NCI-H187 treated with DMSO at 0.1 percent for 48 hours (cell line): ENCODE data around the gene RPS27.

Source experiments
- DNase-seq: peaks from one replicate; lab custom pipeline; 2025; lab: John Stamatoyannopoulos, UW

Gene RPS27

DNA sequence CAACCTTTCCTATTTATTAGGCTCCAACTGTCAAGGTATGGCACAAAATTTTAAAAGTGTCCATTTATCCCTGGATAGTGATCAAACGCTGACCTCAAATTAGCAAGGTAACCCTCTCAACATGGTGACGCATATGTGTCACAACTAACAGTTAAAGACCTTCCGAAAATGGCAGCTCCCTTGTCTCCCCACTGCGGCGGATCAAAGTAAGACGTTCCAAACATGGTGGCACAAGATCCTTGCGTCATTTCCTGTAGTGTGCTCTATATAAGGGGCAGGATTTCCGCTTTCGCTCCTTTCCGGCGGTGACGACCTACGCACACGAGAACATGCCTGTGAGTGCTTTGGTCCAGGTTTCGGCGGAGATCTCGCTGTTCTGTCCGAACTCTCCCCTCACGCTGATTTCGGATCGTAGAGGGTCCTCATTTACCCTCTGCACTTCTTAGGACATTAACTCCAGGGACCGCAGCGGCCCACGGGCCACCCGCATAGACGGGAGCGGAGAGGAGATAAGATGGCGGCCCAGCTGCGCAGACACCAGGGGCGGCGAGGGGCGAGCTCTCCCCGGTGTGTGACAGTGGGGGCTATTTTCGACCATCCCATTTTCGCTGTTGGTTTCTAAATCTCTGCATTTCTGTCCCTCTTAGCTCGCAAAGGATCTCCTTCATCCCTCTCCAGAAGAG is at the start of gene RPS27:
RPS27 (plus strand) TSS at position 295 of the 683 bp plus-strand sequence; CDS start at position 330, 35 bp downstream.
- peak; percentile 99 for DNase-seq

- DNase-seq, result no peak
Measured at GRCh38 chr1:153941826-153942725, 48.5 kb upstream of the RPS27 start.

DNA sequence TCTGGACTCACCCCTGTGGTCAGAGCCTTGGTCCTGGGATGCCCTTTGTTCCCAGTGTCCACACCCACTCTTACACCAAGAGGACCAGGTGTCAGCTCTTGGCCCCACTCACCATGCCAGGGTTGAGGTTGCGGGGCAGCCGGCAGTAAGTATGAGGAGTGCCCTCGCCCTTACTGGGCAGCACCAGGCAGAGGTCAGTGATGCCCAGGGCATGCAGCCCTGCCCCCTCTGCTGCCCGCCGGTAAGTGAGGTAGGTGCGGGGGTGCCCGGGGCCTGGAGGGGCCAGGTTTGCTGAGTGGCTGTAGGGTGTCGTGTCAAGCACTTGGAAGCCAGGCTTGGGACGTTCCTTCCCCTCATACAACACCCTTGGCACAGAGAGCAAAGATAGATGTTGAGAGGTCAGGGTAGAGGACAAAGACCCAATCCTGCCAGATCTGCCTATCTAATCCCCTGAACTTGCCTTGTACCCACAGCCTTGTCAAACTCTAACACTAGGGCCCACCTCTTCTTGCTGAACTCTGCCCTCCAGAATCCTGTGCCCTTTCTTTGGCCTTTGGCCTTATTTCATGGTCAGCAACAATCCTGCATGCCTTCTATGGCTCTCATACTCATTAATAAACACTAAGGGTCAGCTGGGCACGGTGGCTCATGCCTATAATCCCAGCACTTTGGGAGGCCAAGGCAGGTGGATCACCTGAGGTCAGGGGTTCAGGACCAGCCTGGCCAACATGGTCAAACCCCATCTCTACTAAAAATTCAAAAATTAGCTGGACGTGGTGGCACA is 47.6 kb upstream of the RPS27 start:
- no peak for DNase-seq

DNA sequence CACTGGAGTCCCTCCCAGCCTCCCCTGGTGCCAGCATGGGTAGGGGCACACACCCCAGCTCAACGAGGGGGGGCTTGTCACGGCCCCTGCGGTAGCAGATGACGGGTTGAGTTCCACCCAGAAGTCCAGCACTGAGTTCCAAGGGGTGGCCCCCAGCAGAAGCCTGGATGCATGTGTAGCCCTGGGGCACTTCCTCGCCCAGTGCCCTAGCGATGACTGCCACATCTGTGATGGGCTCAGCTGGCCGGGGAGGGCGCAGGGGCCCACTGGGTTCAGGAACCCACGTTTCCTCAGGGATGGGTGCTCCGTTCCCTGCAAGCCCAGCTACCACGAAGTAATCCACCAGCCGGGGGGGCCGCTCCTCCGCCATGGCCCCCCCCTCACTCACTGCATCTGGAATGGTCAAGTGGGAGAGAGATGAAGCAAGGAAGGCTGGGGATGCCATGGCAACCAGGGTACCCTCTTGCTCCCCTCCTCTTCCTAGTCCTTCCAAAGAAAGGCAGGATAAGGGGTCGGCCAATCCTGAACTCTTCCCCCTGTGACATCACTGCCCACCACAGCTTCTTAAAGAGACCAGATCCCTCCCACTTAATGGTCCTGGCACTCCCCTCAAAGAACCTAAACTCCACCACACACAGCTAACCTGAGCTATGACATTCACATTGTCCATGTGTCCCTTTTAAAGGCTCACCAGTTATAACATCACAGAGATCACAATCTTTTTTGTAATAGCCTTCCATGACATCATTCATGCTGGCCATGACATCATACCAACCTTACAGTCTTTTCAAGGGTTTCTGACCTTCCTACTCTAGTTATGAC is 46.3 kb upstream of the RPS27 start:
- DNase-seq, result no peak

DNA sequence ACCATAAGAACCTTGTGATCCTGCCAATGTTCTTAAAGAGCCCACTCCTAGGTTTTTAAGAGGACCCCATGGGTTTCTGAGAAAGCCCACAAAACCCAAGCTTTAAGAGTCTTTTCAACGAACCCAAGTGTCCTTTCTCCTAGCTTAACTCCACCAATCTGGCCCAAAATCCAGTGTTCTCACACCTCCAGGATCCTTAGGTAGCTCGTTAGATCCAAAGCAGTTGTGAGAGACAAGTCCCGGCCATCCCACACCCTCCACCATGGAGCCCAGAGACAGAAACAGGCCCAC is 45.8 kb upstream of the RPS27 start:
- no peak for DNase-seq

DNA sequence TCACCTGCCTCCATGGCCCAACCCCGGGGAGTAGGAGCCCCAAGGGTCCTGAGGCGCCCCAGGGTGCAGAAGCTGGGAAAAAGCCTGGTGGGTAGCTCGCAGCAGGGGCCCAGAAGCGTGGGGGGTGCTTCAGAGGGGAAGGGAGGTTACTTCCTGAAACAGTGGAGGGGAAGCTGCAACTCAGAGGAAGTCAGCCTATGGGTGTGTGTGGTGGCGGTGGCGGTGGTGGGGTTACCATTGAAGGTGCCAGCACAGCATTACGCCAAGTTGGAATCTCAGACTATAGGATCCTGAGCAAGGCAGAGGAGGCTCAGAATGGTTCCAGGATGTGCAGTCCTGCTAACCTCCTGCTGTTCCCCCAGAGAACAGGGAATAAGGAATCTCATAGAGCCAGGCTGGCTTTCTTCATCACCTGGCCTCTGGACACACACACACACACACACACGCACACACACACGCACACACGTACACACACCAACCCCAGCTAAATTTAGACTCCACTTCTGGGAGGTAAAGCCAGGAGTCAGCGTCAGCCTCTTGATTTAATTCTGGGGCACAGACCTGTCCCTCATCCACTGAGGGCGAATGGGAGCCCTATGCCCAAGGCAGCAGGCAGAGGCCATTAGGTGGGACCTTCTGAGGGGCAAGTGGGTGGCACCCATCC is 45.3 kb upstream of the RPS27 start:
- DNase-seq, result no peak

DNA sequence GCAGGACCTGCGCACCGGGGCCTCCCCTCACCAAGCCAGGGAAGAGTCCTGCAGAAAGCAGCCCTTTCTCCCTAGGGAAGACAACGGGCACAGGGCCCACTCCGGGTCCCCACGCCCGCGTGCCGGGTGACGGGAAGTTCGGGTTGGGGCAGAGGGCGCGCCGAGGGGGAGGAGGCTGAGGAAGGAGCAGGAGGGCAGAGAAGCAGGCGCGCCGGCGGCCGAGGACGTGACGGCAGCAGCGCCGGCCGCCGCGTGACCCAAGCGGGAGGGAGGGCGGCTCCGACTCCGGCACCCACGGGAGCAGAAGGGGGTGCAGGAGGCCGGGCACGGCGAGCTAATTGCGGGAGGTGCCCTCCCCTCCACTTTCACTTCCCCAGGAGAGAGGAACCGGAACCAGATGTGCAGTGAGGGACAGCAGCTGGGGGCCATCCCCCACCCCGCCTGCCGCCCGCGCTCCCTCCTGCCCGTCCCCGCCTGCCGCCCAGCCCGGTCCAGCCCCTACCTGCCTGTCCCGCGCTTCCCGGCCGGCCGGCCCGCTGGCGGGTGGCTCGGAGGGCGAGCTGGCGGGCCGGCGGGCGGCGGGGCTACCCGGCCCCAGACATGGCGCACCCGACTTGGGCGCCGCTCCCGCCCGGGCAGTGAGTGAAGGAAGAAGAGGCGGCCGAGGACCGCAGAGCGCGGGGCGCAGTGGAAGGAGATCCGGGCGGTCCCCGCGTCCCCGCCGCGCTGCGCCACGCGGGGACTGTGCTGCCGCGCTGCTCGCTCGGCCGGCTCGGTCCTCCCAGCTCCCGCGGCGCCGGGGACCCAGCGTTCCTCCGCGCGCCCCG is 44.6 kb upstream of the RPS27 start:
- no peak for DNase-seq

DNA sequence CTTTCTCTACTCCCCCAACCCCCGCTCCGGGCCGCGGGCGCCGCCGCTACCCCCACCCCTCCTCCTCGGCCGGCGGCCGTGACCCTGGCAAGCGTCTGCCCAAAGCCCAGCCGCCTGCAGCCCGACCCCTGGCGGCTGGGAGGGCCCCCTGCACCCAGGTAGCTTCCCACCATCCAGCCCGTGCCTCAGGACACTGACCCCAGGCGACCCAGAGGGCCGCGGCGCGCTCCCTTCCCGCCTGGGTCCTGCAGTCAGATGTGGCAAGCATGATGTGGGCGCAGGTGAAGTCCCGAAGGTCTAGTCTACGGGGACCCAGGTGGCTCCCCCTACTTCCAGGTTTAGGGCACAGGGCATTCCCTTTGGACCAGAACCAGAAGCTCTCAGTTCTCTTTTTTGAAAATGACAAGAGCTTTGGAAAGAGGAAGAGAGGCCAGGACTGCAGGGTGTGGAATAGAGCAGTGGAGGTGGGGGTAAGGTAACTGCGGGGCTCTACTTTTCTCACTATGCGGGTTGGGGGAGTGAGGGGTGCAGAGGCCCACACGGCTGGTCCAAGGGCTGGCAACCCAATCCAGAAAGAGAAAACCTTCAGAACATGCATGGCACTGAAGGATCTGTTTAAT is 43.8 kb upstream of the RPS27 start, which contains the start of gene DENND4B:
DENND4B (minus strand) TSS at position 97 of the 620 bp plus-strand sequence. CDS start 2,344 bp downstream, outside the sequence.
- DNase-seq, result peak; percentile 36

- DNase-seq, result no peak
Measured at GRCh38 chr1:153951183-153951582, 39.4 kb upstream of the RPS27 start.

DNA sequence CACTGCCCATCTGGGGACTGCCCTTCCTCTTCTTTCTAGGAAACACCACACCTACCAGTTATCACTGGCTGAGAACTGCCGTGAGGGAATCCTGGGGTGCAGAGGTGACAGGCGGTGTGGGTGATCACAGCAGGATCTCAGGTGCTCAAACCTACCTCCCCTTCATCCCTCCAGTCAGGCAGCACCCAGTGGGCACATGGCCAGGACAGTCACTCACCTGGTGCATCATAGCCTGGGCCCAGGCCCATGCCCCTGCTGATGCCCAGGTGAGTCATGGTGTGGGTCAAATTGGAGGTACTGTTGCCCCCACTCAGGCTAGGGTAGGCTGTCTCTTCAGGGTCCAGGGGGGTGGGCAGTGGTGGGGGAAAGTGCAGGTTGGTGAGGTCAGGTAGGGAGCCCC is 38.8 kb upstream of the RPS27 start:
- no peak for DNase-seq

DNA sequence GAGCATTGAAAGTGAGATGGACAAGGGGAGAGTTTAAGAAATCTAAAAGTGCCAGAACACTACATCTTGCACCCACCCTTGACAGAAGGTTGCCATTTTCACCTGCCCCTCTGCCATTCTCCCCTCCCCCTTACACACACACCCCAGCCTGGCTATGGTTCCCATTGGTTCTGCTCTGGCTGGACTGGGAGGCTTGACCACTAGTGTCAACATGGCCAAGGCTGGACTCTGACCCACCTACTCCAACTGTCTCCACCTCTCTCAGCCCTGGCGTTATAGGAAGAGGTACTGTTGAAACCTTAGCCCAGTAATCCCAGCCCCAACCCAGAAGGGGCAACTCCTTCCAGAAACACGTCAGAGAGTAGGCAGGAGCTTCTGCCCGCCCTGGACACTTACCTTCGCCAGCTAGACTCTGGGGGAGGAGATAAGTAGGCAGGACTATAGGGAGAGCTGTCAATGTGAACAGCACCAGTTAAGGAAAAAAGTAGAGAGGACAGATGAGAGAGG is 36.6 kb upstream of the RPS27 start:
- no peak for DNase-seq

GRCh38 chr1:153954826-153955225 is 35.7 kb upstream of the RPS27 start:
- no peak for DNase-seq

- DNase-seq, result no peak
Measured at GRCh38 chr1:153956997-153957715, 33.4 kb upstream of the RPS27 start.

GRCh38 chr1:153957744-153958110 is 32.8 kb upstream of the RPS27 start:
- DNase-seq, result no peak

GRCh38 chr1:153958111-153958960 is 32.2 kb upstream of the RPS27 start, which contains the start of gene CRTC2:
Gene CRTC2 (minus strand): TSS chr1:153958612. CDS start chr1:153958497, 115 bp downstream.
- peak; percentile 100 for DNase-seq

- no peak for DNase-seq
Measured at GRCh38 chr1:153958961-153959260, 31.7 kb upstream of the RPS27 start.

GRCh38 chr1:153959454-153959853 is 31.1 kb upstream of the RPS27 start:
- no peak for DNase-seq

DNA sequence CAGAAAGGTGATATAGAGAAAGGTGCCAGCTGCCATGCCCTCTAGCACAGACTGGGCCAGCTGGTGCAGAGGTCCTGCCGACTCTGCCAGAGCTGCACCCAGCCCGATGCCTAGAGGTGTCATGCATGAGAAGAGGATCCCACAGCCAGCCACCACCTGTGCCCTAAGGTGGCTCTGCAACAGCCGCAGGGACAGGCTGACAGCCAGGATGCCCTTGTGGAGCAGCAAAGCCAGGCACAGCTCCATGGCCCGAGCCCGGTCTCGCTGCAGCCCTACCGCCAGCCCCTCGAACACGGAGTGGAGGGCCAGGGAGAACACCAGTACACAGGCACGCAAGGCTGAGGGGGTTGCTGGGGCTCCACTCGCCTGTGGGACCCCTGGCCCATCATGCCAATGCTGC is 30.4 kb upstream of the RPS27 start:
- no peak for DNase-seq
